Measurements from ENCODE around the gene RAP1B.

DNA sequence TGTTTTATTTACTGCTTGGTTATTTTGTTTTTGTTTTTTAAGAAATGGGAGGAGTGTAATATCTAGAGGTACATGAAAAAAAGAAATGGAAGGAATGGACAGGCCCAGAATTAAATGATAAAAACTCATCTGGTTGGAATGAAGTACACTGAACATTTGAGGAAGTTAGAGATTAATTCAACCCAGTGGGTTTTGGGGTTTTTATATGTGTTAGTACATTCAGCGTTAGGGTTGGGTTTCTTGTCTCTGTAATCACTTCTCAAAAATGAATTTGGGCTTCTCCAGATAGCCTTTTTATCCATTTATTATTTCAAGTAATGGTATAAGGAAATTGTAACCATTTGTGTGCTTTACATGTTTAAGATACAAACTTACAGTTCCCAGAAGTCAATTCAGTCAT is 56.6 kb downstream of the RAP1B start:
- TF ChIP-seq, protein P1, sequence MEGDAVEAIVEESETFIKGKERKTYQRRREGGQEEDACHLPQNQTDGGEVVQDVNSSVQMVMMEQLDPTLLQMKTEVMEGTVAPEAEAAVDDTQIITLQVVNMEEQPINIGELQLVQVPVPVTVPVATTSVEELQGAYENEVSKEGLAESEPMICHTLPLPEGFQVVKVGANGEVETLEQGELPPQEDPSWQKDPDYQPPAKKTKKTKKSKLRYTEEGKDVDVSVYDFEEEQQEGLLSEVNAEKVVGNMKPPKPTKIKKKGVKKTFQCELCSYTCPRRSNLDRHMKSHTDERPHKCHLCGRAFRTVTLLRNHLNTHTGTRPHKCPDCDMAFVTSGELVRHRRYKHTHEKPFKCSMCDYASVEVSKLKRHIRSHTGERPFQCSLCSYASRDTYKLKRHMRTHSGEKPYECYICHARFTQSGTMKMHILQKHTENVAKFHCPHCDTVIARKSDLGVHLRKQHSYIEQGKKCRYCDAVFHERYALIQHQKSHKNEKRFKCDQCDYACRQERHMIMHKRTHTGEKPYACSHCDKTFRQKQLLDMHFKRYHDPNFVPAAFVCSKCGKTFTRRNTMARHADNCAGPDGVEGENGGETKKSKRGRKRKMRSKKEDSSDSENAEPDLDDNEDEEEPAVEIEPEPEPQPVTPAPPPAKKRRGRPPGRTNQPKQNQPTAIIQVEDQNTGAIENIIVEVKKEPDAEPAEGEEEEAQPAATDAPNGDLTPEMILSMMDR (IDR thresholded peaks at IDR 0.05): no peak
- no peak for TF ChIP-seq EP300 (IDR thresholded peaks at IDR 0.05)
- no peak for TF ChIP-seq POLR2A (IDR thresholded peaks at IDR 0.05)

Data from ovary (tissue), 3 donors.